Activated CD4-positive, alpha-beta memory T cell treated with anti-CD3 and anti-CD28 coated beads, Interleukin-2, amount 10 ng/mL, durations not matched to agents 7 days and 5 days (primary cell): ENCODE results near the gene FAM180A. TPM values are rescaled to one million over a fixed set of nuclear protein-coding genes. Genes with fewer than 3 reads are reported as not detected.
A peak's percentile ranks its signal among the peaks of the same experiment; 100 is the strongest.

Experiments
- CTCF ChIA-PET: fragments of 350-600 bp; sonication (Branson Sonifier 250); formaldehyde crosslinking; loops from one replicate; lab custom pipeline; 2021; ENCODE audit warnings: antibody characterized with exemption, inconsistent platforms; lab: Charles Lee
- POLR2A ChIA-PET: fragments of 350-600 bp; sonication (Branson Sonifier 250); formaldehyde crosslinking; loops from one replicate; lab custom pipeline; 2021; ENCODE audit warnings: antibody characterized with exemption; lab: Charles Lee
- DNase-seq: peaks from one replicate; pipeline ENCODE4 v3.0.0-alpha.2; 2020
- H3K27ac Mint-ChIP-seq: one replicate; pipeline ENCODE4 v1.8.0; 2021; ENCODE audit warnings: mild to moderate bottlenecking, mixed read lengths
- H3K27me3 Mint-ChIP-seq: one replicate; pipeline ENCODE4 v1.8.0; 2021; ENCODE audit warnings: mixed read lengths
- H3K36me3 Mint-ChIP-seq: one replicate; pipeline ENCODE4 v1.8.0; 2021; ENCODE audit warnings: low read depth, mixed read lengths
- H3K4me1 Mint-ChIP-seq: one replicate; pipeline ENCODE4 v1.8.0; 2021; ENCODE audit warnings: mixed read lengths
- H3K4me3 Mint-ChIP-seq: one replicate; pipeline ENCODE4 v1.8.0; 2021; ENCODE audit warnings: mild to moderate bottlenecking, mixed read lengths
- H3K9me3 Mint-ChIP-seq: one replicate; pipeline ENCODE4 v1.8.0; 2021; ENCODE audit warnings: mixed read lengths
- total RNA-seq, 2 experiments: library from RNA; stranded (reverse); gene quantifications; one replicate each; pipeline ENCODE4 v1.2.3, GENCODE V29; 2021

FAM180A gene
- total RNA-seq, 2 experiments from 2014 or later, result not detected

DNA sequence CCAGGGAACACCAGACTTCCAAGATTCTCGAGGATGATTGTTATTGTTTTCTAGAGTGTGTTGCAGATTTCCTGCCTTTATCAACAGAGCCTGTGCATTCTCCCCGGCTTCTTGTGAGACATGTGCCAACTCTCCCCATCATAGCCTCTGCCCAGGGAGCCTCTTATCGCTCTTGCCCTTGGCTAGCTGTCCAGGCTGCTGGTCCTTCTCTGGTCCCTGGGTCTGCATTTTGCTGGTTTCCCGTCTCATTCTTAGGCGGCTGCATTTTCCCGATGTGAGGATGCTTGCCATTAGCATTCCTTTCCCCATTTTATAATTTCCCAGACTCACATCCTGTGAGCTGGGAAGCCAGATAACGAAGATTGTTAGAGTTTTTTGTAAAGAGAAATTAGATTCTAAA lies 35.8 kb downstream of the FAM180A start:
- Mint-ChIP-seq H3K4me3 (no peak overlapping the region), H3K27me3 (no peaks in the 10 kb centered on the region), H3K9me3 (no peaks in the 10 kb centered on the region), H3K27ac (no peak overlapping the region), H3K4me1 (no peaks in the 10 kb centered on the region), H3K36me3 (no peaks in the 10 kb centered on the region)
- ChIA-PET POLR2A (interaction anchor here (1.9 kb wide), 1 partner anchor 50 kb away, joined by 4 read pairs; the partner anchor contains the start of gene STMP1), CTCF (interaction anchor here (1.3 to 3.9 kb wide), 5 partner anchors 12 to 88 kb away, joined by 3 to 26 read pairs (median 10); partner anchors contain the start of genes SLC13A4 and STMP1)
- no peak for DNase-seq

DNA sequence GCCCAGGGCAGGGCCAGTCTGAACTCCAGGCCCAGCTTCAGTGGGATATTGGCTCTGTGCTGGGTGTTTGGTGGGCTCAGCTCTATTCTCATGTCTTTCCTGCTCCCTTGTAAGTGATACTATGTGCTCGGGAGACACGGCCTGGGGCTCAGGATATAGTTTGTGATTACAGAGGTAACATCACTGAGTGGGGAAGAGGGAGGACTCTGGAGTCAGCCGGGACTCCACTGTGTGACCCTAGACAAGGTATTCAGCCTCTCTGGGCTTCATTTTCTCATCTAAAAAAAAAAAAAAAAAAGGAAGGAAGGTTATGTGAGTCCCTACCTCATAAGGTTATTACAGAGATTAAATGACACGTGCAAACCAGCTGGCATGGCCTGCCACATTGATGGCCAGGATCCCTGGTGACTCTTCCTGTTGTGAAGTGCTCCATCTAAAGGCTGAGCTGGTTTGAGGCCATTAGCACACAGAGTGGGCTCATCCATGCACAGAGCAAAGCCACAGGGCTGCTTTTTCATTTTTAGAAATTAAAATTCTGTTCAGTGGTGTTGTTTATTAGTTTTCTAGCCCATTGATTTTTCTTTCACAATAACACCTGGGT lies 36.3 kb downstream of the FAM180A start:
- no peak for DNase-seq
- Mint-ChIP-seq H3K9me3 (no peaks in the 10 kb centered on the region), H3K4me1 (no peaks in the 10 kb centered on the region), H3K4me3 (no peak overlapping the region), H3K27ac (no peak overlapping the region), H3K27me3 (no peaks in the 10 kb centered on the region), H3K36me3 (no peaks in the 10 kb centered on the region)
- ChIA-PET POLR2A (interaction anchor here (0.6 to 1.9 kb wide), 2 partner anchors 50 to 438 kb away, joined by 4 read pairs; partner anchors contain the start of gene STMP1), CTCF (interaction anchor here (0.6 to 3.9 kb wide), 9 partner anchors 12 to 483 kb away, joined by 3 to 26 read pairs (median 3); partner anchors contain the start of genes SLC13A4 and STMP1)

DNA sequence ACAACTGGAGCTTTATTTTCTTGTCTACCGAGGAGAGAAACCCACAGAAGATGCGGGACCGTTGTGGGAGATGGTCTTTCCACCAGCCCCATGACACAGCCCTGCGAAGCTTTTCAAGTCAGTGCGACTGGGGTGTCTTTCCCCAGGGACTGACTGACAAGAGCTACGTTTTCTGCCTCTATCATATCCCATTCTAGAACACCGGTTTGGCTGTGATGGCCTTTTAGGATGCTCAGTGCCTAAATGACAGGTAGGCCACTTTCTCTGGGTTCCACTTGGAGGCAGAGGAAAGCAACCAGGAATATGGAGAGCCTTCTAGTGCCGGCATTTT lies 37.5 kb downstream of the FAM180A start:
- Mint-ChIP-seq H3K27me3 (no peaks in the 10 kb centered on the region), H3K9me3 (no peaks in the 10 kb centered on the region), H3K36me3 (no peaks in the 10 kb centered on the region), H3K4me3 (no peak overlapping the region), H3K4me1 (no peaks in the 10 kb centered on the region), H3K27ac (no peak overlapping the region)
- ChIA-PET CTCF (interaction anchor here (1.2 to 3.9 kb wide), 10 partner anchors 11 to 437 kb away, joined by 3 to 26 read pairs (median 5); partner anchors contain the start of genes SLC13A4 and STMP1), POLR2A (interaction anchor here (1.9 kb wide), 1 partner anchor 48 kb away, joined by 4 read pairs; the partner anchor contains the start of gene STMP1)
- DNase-seq, result no peak

DNA sequence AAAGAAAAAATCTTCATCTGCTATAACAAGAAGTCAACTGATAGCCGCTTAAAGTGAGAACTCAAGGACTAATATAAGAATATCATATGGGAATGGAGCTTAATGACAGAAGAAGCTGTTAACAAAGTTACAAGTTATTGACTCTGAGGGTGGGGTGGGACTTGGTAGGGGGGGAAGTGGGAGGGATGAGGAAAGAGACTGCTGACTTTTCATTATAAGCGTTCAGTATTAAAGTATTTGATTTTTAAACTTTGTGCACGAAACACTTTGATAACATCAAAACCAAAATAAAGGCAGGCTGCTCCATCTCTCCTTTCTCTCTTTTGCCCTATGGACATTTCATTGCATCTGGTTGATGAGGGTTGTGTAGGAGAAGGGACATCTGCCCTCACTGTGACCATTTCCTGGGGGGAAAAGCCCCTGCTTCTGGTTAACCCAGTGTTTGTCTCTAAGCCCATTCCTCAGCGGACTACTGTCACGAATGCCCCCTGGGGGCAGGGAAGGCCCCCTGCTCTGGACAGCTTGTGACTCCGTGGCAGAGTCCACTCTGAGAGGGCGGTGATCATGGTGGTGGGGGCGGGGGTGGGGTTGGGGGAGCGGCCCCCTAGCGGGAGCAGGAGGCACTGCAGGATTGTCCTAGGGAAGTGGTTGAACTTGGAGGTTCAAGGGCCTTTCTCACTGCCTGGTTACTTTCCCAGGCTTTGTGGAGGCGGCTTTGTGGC lies 38.0 kb downstream of the FAM180A start:
- no peaks in the 10 kb centered on the region for H3K4me1 Mint-ChIP-seq
- H3K9me3 Mint-ChIP-seq, result no peaks in the 10 kb centered on the region
- POLR2A ChIA-PET, result no interaction called here
- H3K4me3 Mint-ChIP-seq, result no peak overlapping the region
- H3K27ac Mint-ChIP-seq, result no peak overlapping the region
- no peaks in the 10 kb centered on the region for H3K36me3 Mint-ChIP-seq
- CTCF ChIA-PET, result interaction anchor here (0.6 to 3.9 kb wide), 11 partner anchors 10 to 901 kb away, joined by 3 to 26 read pairs (median 4); partner anchors contain the start of gene STMP1
- DNase-seq, result peak; percentile 19
- H3K27me3 Mint-ChIP-seq, result no peaks in the 10 kb centered on the region

DNA sequence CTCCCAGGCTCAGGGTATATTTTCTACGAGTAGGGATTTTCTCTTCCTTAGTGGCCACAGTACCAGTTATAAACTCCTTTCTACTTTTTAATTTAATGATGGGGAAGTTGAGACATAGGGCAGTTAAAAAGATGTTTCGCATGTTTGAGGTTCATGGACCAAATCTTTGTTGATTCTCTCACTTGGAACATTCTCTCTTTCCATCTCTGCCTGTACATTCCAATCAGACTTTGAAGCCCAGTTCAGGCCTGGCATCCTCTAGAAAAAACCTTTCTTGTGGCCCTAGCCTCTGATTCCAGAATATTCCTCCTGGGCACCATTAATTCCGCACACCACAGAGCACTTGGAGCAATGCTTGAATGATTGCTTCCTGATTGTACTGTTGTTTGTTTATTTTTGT lies 39.1 kb downstream of the FAM180A start:
- ChIA-PET POLR2A (no interaction called here), CTCF (interaction anchor here (1.4 to 3.7 kb wide), 2 partner anchors 9 to 33 kb away, joined by 5 to 16 read pairs; no protein-coding TSS in a partner anchor)
- no peaks in the 10 kb centered on the region for H3K9me3 Mint-ChIP-seq

DNA sequence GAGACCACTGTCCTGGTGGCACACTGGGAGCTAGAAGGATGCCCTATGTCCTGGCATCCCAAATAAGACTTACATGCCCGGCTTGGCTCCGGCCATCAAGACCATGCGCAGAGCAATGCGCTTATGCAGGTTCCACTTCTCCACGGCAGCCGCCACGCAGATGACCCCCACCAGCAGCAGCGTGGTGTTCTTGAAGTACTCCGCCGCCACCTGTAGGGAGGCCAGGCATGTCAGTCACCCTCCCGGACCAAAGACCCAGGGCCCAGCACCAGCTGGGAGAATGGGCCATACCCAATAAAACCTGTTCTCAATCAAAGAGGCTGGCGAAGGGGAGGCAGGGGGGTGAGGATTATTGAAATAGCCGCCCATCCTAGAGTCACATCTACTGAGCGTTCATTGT lies 40.6 kb downstream of the FAM180A start:
- H3K4me3 Mint-ChIP-seq, result no peak overlapping the region

More for the DNA sequence above, 39.1 kb downstream of the FAM180A start:
- no peaks in the 10 kb centered on the region for H3K27me3 Mint-ChIP-seq
- H3K27ac Mint-ChIP-seq, result no peak overlapping the region
- H3K4me1 Mint-ChIP-seq, result no peaks in the 10 kb centered on the region
- no peak overlapping the region for H3K4me3 Mint-ChIP-seq
- DNase-seq, result no peak
- H3K36me3 Mint-ChIP-seq, result no peaks in the 10 kb centered on the region

DNA sequence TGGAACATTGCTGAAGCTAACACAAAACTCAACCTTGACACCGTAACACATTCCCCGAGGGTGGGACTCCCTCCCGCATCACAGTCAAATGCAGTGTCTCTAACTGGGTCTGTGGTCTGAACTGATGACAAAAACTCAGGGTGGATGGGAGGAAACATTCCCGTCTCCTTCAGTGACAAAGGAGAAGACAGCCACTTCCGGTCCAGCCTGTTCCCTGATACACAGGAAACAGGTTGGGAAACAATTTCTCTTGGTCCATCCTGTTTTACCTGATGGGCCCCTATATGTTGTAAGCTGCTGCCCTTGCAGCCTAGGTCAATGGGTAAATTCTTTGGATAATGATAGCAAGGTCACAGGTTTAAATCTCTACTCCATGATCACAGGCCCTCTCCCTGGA lies 41.0 kb downstream of the FAM180A start:
- POLR2A ChIA-PET, result no interaction called here
- Mint-ChIP-seq H3K27me3 (no peaks in the 10 kb centered on the region), H3K9me3 (no peaks in the 10 kb centered on the region), H3K4me3 (no peak overlapping the region), H3K36me3 (no peaks in the 10 kb centered on the region), H3K27ac (no peak overlapping the region), H3K4me1 (no peaks in the 10 kb centered on the region)
- no peak for DNase-seq
- CTCF ChIA-PET, result no interaction called here

More for the DNA sequence above, 40.6 kb downstream of the FAM180A start:
- no peaks in the 10 kb centered on the region for H3K36me3 Mint-ChIP-seq
- POLR2A ChIA-PET, result no interaction called here
- H3K27ac Mint-ChIP-seq, result no peak overlapping the region
- no peak for DNase-seq
- no peaks in the 10 kb centered on the region for H3K4me1 Mint-ChIP-seq
- CTCF ChIA-PET, result no interaction called here
- H3K9me3 Mint-ChIP-seq, result no peaks in the 10 kb centered on the region
- H3K27me3 Mint-ChIP-seq, result no peaks in the 10 kb centered on the region

DNA sequence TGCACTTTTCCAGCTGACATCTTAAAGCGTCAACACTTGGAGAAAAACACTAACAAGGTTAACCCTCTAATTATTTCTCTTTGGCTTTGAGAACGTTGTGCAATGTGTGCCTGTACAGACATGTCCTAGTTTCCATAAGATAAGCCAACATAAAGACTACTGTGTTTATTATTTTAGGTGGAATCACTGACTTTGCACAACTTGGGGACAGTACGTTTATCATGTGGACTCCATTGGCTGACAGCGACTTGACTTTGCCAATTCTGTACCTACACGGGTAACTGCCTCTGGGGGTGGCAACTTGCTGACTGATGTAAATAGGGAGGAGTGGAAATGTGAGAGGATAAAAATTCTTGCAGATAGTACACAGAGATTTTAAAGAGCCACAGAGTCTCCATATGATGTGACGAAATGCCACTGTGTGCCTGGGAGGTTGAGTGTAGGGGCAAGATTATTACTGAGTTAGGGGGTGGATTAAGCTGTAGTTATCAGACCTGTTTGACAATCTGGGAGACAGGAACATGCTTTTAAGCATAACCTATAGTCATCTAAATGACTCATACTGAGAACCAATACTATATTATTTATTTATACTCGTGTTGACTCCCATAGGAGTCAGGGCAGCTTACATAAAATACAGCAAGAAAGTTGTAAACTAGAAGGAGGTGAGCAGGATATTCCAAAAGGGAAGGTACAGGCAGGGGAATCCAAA lies 41.6 kb downstream of the FAM180A start:
- no peaks in the 10 kb centered on the region for H3K9me3 Mint-ChIP-seq
- H3K27ac Mint-ChIP-seq, result no peak overlapping the region
- CTCF ChIA-PET, result no interaction called here
- H3K4me3 Mint-ChIP-seq, result no peak overlapping the region
- POLR2A ChIA-PET, result no interaction called here
- no peaks in the 10 kb centered on the region for H3K36me3 Mint-ChIP-seq
- no peak for DNase-seq
- H3K27me3 Mint-ChIP-seq, result no peaks in the 10 kb centered on the region
- H3K4me1 Mint-ChIP-seq, result no peaks in the 10 kb centered on the region

DNA sequence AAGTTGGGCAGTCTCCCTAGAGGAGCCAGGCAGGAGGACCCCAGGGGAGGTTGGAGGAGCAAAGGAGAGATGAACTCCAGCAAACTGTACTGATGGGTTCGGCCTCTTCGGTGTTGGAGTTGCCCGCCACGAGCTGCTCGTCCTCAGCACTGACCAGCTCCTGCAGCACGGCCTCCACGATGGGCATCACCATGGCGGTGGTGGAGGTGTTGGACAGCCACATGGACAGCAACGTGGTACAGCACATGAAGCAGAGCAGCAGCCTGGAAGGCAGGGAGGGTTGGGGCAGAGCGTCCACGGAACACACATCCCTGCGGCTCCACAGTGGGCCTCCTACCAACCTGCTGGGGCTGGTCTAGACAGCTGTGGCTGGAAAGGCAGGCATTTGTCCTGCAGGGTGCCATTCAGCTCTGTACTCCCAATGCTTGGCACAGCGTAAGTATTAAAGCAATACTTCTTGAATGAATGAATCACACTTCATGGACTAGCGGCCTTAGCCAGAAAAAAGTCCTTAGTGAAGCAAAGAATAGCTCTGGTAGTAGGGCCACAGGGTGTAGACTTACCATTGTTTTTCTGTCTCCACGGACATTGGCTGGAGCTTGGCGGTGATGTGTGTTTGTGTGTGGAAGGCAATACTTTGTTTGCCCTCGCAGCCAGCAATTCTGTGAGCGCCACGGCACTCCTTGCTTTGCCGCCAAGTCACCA lies 42.4 kb downstream of the FAM180A start:
- Mint-ChIP-seq H3K27me3 (no peaks in the 10 kb centered on the region), H3K4me1 (no peaks in the 10 kb centered on the region), H3K27ac (no peak overlapping the region), H3K9me3 (no peaks in the 10 kb centered on the region), H3K36me3 (no peaks in the 10 kb centered on the region), H3K4me3 (no peak overlapping the region)
- ChIA-PET CTCF (interaction anchor here (0.6 kb wide), 2 partner anchors 18 to 168 kb away, joined by 3 read pairs; no protein-coding TSS in a partner anchor), POLR2A (no interaction called here)
- no peak for DNase-seq

DNA sequence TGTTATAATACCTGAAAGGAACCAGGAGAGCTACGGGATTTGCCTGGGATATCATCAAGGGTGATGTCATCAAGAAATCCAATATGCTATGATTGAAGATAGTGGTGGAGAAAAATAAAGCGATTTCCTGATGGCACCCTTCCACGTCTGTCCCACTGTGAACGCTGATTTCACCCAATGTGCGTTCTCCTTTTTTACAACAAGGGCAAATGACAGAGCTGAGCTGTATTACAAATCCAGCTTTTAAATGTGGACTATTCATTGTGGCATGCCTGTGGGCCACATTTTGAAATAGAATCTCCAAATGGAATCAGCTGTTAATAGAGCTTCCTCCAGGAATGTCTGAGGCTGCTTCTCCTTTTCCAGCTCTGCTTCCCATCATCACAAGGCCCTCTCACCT lies 43.9 kb downstream of the FAM180A start:
- Mint-ChIP-seq H3K4me3 (no peak overlapping the region), H3K4me1 (no peaks in the 10 kb centered on the region), H3K36me3 (no peaks in the 10 kb centered on the region), H3K27ac (no peak overlapping the region), H3K27me3 (no peaks in the 10 kb centered on the region), H3K9me3 (no peaks in the 10 kb centered on the region)
- no peak for DNase-seq
- CTCF ChIA-PET, result interaction anchor here (1.0 kb wide), 1 partner anchor 304 kb away, joined by 3 read pairs; no protein-coding TSS in a partner anchor
- POLR2A ChIA-PET, result no interaction called here

DNA sequence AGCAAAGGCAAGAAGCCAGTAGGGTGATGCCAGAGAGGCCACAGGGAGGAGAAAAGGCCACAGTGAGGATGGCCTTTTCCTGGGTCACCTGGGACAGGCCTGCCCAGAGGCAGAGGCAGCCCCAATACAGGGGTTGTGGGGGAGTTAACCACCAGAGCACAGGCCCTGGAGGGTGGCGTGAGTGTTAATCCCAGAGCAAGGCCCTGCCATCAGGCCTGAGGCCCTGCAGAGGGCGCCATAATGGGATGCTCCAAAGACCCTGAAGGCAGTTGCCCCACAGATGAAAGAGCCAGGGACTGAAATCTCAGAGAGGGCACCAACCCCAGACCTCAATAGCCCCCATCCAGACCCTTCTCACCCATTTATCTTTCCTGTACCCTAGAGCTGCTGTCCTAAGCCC lies 44.5 kb downstream of the FAM180A start:
- Mint-ChIP-seq H3K36me3 (no peaks in the 10 kb centered on the region), H3K9me3 (no peaks in the 10 kb centered on the region), H3K4me1 (no peaks in the 10 kb centered on the region), H3K27ac (no peak overlapping the region), H3K4me3 (no peak overlapping the region), H3K27me3 (no peaks in the 10 kb centered on the region)
- no peak for DNase-seq
- ChIA-PET CTCF (no interaction called here), POLR2A (no interaction called here)

DNA sequence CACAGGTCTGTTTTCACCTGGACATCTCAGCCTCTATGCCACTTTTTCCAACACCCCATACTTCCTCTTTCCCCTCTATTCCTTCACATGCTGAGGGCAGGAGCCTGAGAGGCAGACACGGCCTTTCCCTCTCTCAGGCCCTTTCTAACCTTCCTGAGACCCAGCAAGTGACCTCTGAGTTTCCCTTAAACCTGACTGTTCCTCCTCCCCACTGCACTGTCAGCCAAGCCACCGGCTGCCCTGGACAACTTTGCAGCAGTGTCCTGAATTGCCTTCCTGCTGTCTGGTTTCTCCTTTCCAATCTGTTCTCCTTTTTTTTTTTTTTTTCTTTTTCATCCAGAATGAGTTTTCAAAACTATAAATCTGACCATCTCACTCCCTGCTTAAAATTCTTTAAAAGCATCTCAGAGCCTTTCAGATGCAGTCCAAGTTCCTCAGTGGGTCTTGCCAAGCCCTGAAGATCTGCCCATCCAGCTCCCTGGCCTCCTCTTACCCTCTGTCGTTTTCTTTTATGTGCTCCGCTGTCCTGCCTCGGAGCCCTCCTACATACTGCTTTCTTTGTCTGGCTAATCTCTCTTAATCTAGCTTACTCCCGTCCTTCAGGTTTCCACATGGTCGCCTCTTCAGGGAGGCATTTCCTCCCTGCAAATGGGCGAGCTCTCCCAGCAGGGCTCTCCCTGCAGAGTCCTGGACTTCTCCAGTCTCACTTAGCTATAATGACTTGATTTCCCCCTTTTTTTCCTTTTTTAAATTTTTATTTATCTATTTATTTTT lies 51.1 kb downstream of the FAM180A start:
- Mint-ChIP-seq H3K27ac (no peak overlapping the region), H3K4me3 (no peak overlapping the region), H3K4me1 (no peaks in the 10 kb centered on the region), H3K9me3 (no peaks in the 10 kb centered on the region), H3K36me3 (no peaks in the 10 kb centered on the region), H3K27me3 (no peaks in the 10 kb centered on the region)
- CTCF ChIA-PET, result no interaction called here
- no peak for DNase-seq
- POLR2A ChIA-PET, result no interaction called here
